Activated naive CD4-positive, alpha-beta T cell treated with anti-CD3 and anti-CD28 coated beads, Interleukin-2, amount 50 U/mL, for 16 hours (primary cell): ENCODE results near the gene PTPRN2.

ENCODE experiments used
- DNase-seq: peaks from one replicate; pipeline ENCODE4 v3.0.0-alpha.2; 2020

The PTPRN2 gene

DNA sequence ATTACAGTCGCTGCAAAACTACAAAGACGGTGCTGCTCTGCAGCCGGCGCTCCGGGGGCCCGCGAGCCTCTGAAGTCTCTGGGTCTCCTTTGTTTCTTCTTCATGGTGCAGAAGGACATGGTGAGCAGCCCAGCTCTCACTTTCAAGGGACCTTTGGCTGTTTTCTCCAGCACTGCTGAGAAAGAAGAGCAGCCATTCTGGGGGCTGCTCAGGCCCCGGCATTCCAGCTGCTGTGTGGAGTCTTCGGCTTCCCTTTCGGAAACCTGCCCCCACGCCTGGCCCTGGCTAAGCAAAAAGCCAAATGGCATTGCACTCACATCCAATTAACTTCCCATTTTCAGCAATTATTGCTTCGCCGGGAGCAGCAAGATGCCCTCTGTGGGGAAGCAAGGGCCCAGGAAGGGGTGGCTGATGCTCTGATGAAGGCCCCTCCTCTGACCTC, 555.7 kb downstream of the PTPRN2 start:
- DNase-seq = no peak

DNA sequence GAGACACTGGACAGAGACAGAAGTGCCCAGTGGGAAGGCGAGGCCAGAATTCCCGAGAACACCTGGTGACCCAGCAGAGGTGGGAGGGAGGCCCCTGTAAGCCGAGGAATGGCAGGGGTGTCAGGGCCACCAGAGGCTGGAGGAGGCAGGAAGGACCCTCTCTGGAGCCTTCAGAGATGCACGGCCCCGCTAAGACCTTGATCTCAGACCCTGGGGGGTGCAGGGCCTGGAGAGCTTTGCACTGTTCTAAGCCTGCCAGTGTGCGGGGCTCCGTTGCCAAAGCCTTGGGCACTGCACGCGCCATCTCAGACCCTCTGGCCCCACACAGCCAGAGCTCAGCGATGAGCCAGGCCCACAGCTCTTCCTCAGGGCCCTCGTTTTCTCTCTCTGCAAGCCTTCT, 557.1 kb downstream of the PTPRN2 start:
- no peak for DNase-seq

DNA sequence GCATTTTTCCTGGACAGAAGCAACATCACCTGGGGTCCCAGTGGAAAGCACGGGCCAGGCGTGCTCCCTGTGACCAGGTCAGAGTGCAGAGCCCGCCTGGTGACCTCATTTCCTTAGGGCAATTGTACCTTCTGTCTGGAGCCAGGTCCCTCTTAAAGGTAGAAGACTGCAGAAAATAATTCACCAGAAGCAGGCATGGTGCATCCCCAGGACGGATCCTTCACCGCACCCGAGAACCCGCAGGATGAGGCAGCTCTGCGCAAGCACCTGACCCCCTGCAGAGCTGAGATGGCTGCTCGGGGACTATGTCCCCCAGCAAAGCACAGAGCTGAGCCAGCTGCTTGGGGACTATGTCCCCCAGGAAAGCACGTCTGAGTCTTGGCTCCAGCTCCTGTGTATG, 557.6 kb downstream of the PTPRN2 start:
- no peak for DNase-seq

DNA sequence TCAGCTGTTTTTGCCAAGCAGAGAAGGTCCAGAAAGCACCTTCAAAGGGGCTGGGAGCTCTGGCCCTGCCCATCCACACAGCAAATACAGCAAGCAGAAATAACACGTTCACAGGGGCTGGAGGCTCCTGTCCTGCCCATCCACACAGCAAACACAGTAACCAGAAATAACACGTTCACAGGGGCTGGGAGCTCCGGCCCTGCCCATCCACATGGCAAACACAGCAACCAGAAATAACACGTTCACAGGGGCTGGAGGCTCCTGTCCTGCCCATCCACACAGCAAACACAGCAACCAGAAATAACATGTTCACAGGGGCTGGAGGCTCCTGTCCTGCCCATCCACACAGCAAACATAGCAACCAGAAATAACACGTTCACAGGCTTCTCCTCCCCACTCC, 558.1 kb downstream of the PTPRN2 start:
- DNase-seq = no peak

DNA sequence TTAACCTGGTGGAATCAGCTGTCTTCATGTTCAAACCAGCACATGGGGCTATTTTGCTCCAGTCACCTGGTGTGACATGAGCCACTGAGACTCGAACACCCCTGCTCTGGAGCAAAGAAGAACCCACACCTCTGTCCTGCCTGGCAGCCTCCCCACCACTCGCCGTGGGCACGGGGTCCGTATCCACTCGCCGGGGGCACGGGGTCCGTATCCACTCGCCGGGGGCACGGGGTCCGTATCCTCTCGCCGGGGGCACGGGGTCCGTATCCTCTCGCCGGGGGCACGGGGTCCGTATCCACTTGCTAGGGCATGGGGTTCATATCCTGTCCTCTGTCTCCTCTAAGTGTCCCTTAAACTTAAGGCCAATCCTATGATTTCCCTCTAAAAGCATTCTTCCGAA, 558.7 kb downstream of the PTPRN2 start:
- DNase-seq = no peak

DNA sequence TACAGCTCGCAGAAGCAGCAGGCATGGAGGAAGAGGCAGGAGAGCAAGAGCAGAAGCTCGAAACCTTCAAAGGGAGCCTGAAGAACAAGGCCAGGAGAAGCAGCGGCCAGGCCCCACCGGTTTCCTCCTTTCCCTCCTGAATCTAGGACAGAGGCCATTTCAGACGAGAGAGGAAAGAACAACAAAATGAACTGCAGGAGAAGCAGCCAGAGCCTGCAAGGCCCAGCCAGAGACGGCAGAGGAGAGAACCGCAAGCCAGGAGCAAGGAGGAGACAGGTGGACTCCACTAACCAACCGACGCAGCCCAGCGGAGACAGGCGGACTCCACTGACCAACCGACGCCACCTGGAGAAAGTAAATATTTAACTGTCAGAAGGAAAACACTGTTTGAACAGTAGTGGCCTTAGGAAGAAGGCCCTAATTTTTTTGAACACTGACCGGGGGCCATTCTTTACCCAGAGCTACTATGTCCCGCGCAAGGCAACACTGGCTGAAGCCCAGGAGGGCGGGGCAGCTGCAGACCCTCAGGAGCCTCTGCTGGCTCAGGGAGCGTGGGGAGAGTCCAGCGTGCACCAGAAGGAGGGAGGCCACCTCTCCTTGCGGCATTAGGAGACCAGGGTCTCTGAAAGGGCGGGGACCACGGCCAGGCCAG, 559.2 kb downstream of the PTPRN2 start:
- DNase-seq = no peak

DNA sequence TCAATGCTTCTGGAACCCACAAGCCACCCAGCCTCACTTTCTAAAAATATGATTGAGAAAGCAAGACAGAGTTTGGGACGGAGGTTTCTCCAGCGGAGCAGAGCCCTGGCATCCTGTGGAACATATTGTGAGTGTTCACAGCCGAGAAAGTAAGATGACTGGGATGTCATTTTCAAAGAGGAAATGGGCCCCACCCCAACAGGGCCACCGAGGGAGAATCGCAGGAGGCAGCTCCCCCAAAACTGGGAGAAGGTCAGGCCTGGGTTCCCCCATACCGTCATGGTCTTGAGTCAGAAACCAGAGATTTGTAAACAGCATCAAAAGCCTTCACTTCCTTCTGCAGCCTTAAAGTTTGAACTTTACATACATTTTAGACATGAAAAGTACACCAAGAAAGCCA, 560.0 kb downstream of the PTPRN2 start:
- DNase-seq = no peak

DNA sequence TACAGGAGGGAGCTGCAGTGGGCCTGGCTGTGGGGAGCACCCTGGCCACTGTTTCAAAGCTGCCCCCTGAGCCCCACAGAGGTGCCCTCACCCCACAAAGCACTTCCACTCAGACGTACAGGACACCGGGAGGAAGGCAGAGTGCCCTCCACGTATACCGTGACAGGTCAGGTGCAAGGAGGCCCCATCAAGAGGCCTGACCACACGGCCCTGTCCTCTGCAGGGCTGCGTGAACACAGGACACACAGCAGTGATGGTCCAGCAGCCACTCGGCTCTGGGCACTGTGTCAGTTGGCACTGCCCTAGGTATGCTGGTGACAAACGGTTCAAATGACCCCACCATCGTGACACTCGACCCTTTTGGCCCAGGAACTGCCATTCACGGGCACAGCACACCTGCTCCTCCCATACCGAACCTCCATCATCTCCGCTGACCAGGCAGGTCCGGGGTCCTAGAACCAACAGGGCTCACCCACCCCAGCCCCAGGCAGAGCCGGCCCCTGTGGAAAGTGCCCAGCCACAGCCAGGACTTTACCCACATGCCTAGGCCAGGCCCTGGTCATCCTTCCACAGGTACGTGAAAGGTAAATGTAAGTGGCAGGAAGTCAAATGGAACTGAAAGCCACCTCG, 560.9 kb downstream of the PTPRN2 start:
- DNase-seq = no peak

DNA sequence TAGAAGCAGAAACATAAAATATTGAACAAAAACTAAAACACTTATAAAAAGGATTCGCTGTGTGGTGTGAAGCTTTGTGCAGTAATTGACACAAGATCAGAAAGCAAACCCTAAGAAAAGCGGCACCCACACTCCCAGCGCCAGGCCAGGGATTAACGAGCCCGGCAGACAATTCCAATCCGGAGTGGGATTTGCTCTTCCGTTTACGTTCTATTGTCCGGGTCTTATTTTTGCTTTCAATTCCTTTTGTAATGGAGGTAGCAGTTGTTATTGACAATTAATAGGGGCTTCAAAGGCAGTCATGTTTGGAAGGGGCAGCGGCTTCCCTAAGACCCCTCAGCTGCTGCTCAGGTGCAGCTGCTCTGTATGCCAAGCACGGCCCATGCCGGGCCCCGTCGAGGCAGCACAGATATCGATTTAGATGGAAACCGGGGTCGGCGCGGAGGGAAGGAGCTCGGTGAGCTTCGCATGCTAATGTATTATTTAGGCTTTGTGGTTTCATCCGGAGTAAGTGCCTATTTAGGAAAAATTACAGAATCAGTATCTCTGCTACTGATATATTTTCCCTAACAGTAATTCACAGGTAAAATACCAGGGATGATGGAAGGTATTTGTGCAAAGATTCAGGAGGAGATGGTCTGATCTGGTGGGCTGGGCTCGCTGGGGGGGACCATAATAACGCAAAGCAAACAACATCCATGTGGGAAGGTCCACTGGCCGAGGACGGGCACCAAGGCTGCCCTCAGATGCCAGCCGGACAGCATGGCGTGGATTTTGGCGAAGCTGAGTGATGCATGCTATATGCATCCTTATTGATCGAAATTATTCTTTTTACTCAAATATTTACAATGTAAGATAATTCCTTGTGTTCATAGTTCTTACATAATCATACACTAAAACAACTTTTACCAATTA, 561.7 kb downstream of the PTPRN2 start:
- no peak for DNase-seq

DNA sequence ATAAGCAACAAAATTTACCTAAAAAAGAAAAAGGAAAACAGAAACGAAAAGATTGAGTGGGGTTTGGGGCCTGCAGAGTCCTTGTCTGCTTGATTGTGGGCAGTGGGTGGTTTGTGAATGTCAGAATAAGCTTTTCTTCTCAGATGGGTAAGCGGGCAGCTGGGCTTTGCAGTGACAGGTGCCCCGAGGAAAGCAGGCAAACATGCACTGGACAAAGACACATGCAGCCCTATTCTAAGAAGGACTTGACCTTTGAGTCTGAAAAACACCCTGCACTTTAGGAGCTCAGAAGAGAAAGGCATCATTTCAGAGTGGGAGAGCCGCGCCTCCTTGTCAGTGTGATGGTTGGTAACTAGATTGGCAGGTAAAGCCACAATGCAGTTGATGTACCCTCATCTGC, 562.7 kb downstream of the PTPRN2 start:
- no peak for DNase-seq

DNA sequence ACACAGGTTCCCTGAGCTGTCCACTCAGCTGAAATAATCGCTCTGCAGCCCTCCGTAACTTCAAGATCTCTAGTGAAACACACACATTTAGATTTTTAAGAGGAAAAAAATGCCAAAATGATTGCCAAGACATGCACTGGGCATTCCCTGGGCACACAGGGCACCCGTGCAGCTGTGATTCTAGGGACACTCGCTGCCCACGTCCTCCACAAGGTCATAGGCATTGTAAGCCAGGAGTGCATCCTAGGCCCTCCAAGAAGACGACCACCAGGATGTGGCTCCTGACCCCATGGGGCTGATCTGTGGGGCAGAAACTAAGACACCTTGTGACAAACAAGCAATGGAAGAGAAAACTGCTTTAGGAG, 563.3 kb downstream of the PTPRN2 start:
- no peak for DNase-seq

DNA sequence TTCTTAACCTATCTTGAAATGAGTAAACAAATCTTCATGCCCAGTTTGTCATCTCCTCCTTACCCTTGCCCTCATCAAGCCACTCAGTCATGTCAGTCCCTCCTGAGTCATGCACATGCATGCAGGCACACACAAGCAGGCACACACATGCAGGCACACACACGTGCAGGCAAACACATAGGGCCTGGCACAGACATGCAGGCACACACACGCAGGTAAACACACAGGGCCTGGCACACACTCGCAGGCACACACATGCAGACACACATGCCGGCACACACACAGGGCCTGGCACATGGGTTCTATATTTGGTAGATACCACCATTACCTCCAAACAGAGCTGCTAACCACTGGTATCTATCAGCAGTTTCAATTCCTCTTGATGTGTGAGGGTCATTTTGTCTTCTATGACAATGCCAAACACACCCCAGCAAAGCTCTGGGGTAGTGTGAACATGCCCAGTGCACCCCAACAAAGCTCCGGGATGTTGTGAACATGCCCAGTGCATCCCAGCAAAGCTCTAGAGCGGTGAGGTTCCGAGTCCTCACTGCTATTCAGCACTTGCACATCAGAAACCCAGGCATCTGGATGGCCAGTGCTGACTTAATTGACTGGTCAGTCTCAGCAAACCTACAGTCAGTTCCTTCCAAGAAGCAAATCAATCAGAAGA, 563.8 kb downstream of the PTPRN2 start:
- no peak for DNase-seq

DNA sequence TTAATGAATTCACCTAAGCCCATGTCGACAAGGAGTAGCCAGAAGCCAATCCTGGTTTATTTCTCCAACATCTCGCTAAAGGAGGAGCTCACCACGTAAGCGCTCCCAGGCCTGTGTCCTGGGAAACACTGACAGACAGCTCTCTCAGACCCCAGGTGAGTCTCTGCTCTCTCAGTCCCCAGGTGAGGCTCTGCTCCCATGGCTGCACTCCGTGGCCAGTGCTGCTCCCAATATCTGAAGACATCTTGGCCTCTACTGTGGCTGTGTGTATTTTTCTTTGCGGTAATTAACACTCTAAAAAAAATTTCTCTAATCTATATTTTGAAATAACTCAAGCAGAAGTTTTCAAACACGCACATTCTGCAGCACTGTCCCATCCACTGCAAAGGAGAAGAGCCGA, 564.5 kb downstream of the PTPRN2 start:
- DNase-seq = no peak

DNA sequence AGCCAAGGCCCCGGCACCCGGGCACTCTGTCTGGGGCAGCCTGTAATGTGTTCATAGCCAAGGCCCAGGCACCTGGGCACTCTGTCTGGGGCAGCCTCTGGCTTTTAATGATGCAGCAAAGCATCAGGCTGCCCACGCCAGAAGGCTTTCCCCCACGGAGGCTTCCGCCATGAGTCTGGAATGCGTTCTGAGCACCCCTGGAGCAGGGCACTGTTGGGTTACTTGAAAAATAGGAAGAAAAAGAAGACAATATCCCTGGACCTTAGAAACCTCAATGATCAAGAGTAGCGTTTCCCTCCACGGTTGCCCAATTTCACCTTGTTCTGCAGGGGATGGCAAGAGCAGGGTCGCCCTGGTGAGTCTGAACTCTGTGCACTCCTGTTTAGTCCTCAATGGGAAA, 565.0 kb downstream of the PTPRN2 start:
- DNase-seq = no peak

DNA sequence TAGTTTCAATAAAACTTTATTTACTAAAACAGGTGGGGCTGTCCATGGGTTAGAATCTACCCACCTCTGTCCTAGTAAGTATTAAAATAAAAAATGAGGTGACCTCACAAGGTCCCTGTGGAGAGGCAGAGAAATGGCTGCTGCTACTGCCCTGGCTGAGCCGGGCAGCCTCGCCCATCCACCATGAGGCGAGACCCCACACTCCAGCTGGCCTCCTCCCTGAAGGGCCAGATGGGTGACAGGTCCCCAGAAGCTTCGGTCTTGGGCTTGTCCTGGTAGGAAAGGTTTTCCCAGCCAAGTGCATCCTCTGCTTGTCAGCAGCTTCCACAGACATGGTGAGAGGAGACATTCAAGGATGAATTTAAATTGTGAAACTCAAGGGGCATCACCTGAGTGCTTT, 565.8 kb downstream of the PTPRN2 start:
- no peak for DNase-seq

DNA sequence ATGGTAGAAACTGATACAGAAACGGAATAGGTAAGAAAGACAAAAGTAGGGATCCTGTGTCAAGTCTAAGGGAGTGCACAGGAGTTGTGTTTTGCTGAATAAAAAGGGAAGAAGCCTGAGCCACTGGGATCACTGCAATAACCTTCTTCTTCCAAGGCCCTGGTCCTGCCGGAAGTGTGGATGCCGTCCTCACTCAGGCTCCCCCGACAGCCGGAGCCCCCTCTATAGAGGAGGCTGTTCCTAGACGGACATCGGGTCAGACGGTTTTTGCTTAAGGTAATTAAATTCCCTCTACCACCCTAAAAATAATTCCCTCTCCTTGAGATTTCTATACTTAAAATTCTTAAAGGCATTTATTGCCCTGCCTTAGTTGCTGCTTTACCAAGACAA, 566.9 kb downstream of the PTPRN2 start:
- DNase-seq = no peak

DNA sequence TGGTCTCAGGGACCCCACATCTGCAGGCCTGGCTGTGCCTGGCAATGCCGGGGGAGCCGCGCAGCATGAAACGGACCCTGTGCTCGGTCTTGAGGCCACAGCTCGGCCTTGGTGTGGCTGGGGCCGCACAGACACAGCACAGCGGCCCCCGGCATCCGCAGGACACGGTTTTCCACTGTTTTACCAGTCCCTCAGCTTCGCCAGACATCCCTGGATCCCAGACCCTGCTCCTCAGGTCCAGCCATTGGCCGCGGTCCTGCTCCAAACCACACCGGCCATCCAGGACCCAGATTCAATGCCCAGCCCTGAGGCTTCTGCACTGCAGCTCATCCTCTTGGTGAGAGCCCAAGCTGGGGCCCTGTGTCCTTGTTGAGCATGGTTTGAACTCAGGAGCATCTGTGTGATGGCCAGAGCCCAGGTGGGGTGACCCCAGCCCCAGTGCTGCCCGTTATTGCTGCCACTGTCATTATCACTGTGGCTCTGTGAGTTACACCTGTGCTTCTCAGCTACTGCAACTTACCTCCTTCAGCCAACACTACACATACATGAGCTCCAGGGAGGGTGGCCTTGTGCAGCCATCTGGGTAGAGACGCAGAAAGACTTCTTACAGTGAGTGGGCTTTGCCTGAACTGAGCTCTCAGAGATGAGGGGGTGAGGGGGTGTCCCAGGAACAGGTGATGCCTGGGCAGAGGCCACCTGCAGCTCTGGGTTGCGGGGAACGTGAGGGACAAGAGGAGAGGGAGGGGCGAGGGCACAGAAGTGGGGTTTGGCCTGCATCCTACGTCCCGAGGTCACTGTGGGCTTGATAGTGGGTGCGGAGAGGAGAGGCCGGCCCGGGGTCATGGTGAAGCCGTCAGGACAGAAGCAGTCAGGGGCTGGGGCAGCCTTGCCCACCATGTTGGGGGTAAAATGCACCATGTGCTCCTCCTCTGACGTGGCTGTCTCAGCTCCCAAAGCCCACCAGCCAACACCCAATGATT, 567.6 kb downstream of the PTPRN2 start:
- no peak for DNase-seq

DNA sequence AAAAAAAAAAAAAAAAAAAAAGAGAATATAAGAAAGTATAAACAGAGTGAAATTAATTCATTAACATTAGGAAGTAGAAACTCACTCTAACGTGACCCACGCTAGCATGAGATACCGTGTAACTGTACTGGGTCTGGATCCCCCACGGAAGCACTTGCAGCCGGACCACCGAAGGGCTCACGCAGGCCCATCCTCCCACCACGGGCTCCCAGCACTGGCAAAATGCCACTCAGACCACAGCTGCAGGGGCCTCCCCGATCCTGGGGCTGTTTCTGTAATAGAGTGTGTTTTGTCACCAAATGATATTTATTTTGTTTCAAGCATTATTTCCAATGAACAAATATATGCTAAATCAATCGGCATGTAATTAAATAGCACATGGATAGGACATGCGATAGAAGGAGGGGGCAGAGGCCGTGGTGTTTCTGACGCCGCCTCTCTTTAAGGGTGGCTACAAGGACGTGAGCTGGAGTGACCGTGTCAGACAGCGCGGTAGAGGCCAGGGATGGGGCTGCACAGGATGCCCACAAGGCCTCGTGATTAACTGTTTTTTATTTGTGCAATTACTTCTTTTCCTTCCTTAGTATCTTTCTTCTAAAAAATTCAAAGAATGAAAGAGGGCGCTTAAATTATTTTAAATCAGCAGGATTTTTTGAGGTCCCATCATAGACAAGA, 568.5 kb downstream of the PTPRN2 start:
- no peak for DNase-seq

DNA sequence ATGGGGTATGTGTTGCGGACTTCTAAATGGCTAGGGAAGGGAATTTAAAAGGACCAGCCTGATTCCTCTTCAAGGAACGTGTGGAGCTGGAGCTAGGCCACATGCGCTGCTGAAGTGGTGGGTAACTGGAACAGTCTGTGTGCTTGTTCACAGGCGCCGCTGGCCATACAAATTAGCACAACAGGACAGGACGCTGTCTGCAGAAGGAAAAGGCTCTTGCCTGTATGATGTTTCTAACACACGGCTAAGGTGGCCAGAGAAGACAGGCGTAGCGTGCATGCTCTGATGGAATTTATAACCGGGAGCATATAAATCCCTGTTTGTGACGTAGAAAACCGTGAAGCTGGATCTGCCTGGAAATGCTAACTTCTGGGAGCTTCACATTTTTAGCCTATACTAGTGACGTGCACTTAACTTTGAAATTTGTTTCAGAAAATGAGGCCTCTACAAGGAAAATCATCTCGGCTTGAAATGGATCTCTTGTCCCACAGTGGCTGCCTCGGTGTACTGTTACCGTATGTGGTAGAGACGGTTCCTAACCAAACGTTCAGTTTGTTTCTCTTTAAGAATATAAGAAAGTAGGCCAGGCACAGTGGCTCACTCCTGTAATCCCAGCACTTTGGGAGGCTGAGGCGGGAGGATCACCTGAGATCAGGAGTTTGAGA, 569.4 kb downstream of the PTPRN2 start:
- no peak for DNase-seq

DNA sequence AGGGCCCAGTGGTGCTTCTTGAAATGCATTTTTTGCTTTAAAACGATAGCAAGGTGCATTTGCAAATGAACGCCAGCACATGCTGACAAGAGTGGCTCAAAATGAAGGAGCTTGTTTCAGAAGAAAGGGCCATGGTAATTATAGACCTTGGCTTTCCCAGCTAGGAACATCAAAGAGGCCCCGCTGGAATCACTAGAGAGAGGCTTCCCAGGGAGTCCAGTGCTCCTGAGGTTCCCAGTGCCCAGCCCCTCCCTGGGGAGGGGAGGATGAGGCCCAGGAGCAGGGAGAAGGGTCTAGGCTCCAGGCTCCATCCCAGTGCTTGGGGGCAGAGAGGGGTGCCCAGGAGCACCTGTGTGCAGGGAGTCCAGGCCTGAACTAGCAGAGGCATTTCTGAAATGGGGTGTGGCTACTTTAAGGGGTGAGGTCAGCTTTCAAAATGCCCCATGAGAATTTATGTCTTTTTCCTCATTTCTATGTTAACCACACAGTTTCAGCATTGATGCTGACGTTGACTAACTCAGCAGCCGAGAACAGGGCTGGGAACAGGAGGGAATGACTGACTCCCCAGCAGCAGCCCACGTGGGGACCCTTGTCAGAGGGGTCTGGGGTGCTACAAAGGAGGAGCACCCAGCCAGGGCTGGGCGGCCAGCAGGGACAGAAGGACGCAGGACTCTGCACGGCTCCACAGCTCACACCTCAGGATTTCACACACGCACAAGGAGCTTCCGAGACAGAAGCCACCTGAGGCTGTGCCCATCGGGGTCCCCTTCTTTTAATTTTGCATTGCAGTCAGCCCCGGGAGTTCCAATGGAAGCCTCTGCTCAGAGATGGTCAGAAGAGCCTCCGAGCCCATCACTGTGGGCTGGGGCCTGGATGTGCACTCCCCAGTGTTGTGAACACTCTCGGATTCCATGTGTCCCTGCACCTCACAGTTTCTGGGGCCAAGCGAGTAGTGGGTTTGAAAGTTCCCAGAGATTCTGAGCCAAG, 570.2 kb downstream of the PTPRN2 start:
- DNase-seq = no peak
